HG03565 (cell line): ENCODE results near the gene LIN7A.

Experiments used
- ATAC-seq: cut with Tn5 transposase; IDR thresholded peaks from one replicate; pipeline ENCODE4 v1.9.1; 2021; ENCODE audit warnings: mild to moderate bottlenecking, moderate library complexity; ENCODE audit not compliant: unreplicated experiment

The LIN7A gene

DNA sequence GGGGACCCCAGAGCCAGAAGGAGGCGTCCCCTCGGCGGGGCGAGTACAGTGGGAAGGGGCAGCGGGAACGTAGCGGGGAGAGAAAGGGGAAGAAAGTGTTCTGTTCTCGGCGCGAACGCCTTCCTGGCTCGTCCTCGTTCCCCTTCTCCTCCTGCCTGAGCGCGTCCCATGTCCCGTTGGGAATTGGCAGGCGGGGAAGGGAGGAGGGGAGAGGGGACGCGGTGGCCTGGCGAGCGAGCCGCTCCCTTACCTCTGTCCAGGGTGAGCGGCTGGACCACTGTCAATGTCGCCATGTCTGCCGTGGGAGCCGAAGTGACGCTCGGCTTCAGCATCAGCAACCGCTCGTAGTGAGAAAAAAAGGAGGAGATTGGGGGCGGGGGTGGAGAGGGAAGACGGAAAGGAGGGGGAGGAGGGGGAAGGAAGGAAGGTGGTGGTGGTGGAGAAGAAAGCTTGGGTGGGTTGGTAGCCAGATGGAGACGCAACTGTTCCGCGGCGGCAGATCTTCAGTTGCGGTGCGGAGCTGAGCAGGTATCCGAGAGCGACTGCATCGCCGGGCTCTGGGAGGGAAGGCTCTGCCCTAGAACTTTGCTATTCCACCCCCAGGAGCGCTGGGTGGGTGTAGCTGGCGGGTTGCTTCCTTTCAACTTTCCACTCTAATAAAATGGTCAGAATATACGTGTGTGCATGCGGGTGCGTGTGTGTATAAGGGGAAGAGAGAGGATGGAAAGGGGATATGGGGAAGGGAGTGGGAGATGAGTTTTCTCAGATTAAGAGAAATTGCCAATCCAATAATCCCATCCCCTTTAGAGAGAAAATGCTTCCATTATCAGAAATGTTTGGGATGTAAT is at the start of gene LIN7A:
Gene LIN7A (minus strand): TSS at position 544 of the 848 bp plus-strand sequence. CDS start 212 bp downstream, at position 332.
- no peak for ATAC-seq

GRCh38 chr12:80986224-80986623 is 48.5 kb upstream of the LIN7A start:
- ATAC-seq, result no peak

DNA sequence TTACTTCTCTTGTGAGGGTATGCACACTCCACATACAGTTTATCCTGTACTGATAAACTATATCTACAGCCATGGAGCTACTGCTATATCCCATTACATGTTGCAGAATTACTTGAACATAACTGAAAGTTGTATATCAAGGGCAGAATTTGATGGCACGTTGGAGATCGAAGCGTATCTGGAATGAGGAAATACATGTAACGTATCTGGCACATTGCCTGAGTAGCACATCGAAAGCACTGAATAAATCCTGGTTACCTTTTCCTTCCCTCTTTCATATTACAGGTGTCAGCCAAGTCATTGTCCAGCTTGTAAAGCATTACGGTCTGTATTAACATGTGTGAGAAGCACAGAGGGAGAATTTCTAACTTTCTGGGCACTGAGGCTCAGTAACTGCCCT is 42.1 kb upstream of the LIN7A start:
- no peak for ATAC-seq

- ATAC-seq, result no peak
These were observed 41.5 kb upstream of the LIN7A start for GRCh38 chr12:80979251-80979650.

- ATAC-seq, result no peak
These were observed 39.6 kb upstream of the LIN7A start for GRCh38 chr12:80977346-80977745.

DNA sequence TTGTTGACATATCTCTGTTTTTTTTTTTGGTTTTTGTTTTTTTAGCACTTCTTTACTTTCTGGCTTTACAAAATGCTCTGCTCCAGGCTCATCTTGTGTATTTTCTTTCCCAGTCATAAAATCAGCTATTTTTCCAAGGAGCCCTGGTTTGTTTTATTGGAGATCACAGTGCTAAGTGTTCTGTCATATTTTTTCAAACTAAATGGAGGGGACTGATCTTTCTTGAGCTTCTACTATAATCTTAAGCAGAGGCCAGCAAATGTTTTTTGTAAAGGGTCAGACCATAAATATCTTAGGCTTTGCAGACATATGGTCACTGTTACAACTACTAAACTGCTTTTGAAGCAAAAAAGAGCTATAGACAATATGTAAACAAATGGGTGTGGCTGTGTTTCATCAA is 30.6 kb upstream of the LIN7A start:
- ATAC-seq, result no peak

- ATAC-seq, result no peak
These were observed 29.8 kb upstream of the LIN7A start for GRCh38 chr12:80967565-80967964.

DNA sequence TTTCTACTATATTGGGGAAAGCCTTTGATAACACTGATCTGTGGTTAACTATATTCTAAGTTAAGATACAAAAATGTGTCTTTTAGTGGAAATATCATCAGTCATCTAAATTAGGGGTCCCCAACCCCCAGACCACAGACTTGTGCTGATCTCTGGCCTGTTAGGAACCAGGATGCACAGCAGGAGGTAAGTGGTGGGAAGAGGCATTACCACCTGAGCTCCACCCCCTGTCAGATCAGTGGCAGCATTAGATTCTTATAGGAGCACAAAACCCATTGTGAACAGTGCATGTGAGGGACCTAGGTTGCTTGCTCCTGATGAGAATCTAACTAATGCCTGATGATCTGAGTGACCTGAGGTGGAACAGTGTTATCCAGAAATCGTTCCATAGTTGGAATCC is 28.3 kb upstream of the LIN7A start:
- ATAC-seq, result no peak

- ATAC-seq, result no peak
These were observed 20.4 kb upstream of the LIN7A start for GRCh38 chr12:80958162-80958561.

- no peak for ATAC-seq
These were observed 17.3 kb upstream of the LIN7A start for GRCh38 chr12:80954857-80955520.

GRCh38 chr12:80952443-80952842 is 14.7 kb upstream of the LIN7A start:
- ATAC-seq, result no peak

DNA sequence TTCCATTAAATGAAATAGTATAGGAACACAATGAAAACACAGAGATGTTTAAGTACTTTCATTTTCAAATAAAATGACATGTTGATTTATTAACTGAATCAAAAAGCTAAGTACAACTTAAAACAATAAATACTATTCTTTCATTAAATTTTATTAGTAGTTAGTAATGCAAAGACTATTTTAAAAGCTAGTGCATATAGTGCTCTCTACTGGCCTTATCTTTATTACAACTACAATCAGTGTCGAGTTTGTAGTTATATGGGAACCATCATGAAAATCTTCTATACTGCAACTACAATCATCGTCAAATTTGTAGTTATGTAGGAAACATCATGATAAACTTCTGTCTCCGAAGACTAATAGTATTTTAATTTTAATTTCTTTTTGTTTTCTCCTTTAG is 8.9 kb upstream of the LIN7A start:
- ATAC-seq, result peak; percentile 52

GRCh38 chr12:80943338-80943737 is 5.6 kb upstream of the LIN7A start:
- no peak for ATAC-seq

DNA sequence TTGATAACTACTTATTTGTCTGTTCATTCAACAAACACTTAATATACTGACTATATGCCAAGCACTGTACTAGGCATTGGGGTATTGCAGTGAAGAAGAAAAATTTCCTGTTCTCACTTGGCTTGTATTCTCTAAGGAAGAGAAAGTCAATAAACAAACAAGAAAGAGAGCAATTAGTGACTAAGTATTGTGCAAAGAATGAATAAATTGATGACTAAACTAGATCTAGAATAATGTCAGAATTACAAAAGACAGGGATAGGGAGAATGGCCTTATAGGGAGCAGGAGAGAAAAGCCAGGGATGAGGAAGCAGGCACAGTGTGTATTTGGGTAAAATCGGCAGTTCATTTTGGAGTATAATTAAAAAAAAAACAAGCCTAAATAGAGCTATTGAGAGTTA is 4.2 kb upstream of the LIN7A start:
- no peak for ATAC-seq

DNA sequence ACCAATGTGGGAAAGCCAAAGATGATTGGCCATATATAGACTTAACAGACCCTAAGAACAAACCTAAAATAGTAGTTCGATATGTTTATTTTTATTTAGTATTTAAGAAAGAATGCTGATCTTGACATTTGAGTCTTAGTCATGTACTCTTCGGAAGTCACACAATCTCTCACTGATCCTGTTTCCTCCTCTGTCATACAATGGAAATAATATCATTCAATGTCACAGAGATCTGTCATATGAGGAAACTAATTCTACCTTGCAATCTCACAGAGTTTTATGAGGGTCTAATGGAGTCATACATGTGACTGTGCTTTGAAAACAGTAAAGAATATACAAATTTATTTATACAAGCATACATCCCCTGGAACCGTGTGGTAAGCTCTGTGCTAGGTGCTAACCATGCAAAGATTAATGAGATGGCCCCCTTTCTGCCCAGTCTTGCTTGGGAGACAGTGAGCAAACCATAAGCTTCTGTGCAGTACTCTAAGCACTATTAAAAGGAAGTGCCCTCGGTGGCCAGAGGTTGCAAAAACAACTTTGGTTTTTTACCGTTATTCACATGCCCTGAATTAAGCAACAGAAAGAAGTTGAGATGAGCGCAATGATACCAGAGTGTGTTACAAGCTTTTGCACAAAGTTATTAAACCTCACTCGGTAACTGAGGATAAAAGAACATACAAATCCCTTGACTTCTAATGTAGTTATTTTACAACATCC is 1.7 kb upstream of the LIN7A start:
- ATAC-seq, result no peak

GRCh38 chr12:80938397-80938796 is 663 bp upstream of the LIN7A start:
- no peak for ATAC-seq

- ATAC-seq, result peak; percentile 32
These were observed 918 bp downstream of the LIN7A start for GRCh38 chr12:80936642-80937390.

DNA sequence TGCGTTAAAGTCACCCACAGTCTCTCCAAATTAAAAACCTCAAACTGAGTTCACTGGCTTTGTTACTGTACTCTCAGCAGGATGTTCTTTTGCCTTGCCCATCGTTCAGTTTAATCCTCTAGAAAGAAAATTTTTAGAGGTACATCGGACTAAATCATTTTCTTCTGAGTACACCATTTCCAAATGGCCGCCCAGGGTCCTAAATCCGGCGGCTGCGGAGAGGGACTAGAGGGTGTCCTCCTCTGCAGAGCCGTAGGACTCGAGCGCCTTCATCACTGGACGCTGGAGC is 1.4 kb downstream of the LIN7A start:
- peak; percentile 2 for ATAC-seq

GRCh38 chr12:80935111-80935510 is 2.6 kb downstream of the LIN7A start:
- no peak for ATAC-seq

DNA sequence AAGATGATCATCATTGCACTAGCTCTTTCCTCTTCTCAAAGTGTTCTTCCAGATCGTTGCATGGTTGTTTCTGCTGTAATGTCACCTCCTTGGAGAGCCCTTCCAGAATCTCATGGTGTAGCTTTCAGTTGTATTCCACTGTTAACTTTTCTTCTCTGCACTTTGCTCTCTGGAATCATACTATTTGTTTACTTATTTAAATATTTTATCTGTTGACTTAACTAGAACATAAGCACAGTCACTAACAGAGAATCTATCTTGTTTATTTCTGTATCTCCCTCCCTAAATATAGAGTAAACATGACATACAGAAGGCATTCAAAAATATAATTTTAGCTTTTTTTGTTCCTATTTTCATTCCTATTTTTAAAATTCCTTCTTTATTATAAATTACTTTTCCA is 11.8 kb downstream of the LIN7A start:
- no peak for ATAC-seq

DNA sequence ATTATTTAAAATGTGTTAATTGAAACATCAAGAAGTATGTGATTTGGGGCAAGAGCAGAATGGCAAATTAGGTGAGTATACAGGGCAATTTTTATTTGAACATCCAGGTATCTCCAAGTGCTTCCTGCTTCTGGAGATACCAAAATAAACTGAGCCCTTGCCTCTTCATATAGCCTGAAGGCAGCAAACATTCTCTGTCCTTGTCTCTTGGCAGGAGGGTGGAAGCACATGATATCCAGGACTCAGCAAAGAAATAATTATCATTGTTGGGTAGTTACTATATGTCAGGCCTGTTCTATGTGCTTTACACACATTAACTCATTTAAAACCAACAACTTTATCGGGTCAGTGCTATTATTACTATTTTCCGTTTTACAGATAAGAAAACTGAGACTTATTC is 12.5 kb downstream of the LIN7A start:
- ATAC-seq, result no peak
